Measurements from ENCODE around the gene CREBBP.

The CREBBP gene

DNA sequence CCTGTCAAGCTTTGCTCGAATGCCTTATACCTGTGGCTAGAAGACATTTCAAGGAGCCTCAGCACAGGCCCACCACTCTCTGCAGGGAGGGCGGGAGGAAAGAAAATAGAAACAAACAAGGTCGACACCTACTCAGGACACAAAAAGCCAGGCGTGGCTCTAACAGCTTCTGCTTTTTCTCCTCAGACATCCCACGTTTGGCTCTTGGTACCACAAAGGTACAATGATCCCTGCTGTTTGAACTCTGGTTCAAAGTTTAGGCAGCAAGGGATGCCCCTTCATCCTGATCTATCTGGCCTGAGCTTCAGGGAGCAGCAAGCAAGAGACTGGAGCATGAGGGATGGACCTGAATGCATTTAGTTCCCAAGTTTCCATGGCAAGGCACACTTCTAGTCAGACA lies 57.1 kb downstream of the CREBBP start:
- DNase-seq, result no peak

DNA sequence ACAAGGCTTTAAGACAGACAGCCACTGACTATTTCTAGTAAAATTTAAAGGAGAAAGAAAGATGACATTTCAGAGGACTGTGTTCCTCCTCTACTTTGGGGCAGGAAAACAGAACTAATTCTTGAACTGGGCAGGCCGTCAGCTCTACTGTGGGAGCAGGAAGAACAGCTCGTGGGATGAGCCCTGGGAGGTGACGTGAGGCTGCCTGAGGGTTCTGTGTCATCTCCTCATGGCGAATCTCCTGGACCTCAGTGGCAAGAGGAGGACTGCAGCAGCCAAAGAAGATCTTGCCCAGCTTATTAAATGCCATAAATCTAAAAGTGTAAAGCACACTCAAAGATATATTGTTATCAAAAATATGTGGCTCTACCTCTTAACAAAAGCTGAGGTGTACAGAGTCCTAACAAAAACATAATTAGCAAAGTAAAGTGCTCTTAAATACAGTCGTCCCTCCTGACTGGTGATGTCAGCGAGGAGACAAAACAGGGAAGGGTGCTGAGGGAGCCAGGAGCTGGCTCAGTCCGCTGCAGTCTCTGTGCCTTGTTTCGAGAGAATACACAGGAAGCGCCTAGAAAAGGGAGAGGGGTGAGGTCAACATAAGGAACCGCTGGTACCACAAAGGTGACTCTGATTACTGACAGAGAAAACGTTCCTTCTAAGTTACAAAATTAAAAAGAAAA lies 58.0 kb downstream of the CREBBP start:
- no peak for DNase-seq

DNA sequence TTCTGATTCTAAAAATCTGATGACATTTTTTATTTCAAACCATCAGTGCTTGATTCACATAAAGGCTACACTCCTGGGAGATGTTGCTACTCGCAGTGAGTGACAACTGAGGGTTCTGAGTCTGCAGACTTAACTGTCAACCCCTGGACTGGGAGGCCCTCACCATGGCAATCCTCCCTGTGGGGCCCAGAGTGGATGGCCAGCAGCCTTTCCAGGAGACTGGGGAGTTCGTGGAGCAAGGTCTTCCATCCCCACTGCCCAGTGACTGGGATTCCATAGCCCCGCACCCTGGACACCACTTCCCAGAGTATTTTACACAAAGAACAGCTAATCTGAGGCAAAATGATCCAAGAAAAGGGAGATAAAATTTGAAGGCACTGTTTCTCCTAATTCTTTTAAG lies 59.3 kb downstream of the CREBBP start:
- no peak for DNase-seq

DNA sequence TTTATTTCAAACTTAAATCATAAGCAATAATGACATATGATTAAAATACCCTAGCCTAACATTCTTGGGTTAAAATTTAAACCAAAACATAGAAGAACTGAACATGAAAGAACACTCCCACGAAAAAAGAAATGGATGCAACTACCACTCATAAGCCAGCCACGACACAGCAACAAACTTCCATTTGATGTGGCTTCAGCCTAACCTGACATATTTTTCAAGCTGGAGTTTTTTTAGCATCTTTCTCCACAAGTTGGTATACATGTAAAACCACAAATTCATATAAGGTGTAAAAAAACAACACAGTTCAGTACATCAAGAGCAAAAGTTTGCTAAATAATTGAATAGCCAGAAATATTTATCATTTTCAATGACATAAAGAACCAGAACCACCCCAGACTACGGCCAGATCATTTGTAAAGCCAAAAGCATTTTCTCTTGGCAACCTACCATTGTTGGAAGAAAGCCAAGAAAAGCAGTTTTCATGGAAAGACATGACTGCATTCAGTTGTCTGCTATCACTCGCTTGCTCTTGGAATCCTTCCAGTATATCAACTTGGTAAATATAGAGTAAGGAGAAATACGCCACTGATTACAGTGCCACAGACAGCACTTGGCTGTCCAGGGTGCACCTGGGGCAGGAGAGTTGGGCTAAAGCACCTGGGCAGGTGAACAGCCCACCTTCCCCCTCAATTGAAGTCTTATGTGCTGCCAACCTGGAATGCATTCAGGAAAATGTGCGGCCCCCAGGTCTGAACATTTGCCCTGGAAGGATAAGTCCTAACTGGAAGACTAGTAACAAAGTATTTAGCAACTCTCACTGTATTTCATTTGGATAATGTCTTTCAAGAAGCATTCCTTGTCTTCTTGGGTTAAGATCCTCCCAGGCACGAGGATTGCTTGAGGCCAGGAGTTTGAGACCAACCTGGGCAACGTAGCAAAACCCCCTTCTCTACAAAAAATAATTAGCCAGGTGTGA lies 60.5 kb downstream of the CREBBP start:
- no peak for DNase-seq

DNA sequence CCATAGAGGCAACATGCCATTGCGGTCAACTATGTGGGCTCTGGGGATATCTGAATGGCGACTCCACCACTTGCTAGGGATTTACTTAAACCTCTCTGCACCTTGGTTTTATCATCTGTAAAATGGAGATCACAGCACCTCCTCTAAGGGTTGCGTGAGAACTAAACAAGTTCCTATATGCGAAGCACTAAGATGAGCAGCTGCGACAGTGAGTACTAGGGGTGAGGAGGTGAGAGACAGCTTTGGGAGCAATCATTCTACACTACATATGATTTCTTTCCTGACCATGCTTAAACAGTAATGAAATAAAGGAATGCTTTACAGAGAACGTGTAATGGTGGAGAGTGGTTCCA lies 61.4 kb downstream of the CREBBP start:
- DNase-seq, result no peak

DNA sequence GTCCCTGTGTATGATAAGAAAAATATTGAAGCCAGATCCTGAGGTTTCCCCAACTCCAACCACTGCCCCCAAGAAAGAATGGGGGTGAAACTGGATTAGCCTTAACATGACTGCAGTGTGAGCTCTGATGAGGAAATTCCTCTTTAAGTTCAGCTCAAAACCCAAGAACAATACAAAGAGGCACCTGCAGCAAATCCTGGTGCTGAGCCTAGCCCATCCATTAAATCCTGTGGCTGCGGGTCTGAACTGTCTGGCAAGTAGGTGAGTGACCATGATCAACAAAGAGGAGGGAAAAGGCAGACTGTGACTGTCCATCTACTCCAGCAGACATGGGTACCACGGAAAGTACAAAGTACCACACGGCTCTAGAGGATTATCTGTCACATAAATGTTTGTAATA lies 64.2 kb downstream of the CREBBP start:
- no peak for DNase-seq

DNA sequence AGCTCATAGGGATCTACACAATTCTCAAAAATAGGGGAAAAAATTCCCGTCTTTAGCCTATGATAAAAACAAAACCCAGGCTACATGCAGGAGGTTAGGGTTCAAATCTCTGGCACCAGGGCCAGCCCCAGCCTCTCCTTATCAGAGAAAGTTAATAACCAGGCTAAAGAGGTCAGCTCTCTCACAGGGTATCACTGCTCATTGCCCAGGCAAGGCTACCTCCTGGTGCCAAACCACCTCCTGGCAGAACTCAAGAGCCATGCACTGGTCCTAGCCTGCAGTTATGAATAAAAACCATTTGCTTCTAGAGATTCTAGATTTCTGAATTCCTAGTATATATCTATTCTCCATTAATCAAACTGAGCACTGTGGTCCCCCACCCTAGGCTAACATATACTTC lies 65.8 kb downstream of the CREBBP start:
- DNase-seq, result no peak

DNA sequence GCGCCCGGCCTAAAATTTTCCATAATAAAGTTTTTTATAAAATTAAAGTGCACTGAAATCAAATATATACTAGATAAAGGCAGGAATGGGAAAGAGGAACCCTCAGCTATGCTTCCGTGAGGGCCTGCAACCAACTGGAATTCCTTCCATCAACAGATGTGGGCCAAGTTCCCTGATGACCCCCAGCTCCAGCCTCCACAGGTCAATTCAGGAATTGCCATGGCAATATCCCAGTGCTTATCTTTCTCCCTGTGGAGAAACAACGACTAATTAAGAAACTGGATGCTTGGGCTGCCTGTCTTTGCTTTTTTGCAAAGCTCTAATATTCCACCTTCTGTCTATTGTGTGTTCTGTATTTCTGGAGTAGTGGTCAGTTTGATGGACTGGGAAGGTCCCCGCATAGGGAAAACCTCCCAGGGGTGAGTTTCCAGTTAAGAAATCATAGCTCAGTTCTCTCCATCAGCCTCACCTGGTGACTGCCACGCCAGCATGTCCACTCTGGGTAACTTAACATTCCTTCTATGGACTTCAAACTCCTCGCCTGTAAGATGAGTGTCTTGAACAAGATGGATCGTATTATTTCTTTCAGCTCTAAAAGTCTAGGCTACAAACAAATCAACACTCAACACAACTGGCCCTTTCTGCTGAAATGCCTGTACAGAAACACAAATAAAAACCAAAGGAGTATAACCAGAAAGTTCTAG lies 67.9 kb downstream of the CREBBP start:
- DNase-seq, result no peak

DNA sequence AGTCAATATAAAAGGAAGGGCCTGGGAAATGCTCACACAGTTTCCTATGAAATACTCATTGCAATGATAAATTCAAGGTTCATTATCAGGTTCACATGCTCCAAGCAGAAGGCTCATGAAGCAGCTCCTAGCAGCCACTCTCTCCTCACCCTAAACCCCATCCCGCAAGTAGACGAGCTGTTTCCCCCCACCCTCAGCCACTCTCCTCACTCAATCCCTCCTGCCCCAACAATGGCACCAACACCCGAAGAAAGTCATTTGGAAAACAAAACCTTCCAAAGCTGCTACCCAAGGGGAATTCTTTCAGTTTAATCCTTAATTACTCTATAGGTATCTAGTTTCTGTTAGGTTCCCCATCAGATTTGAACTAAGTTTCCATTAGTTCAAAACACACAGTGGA lies 69.7 kb downstream of the CREBBP start:
- DNase-seq, result no peak

DNA sequence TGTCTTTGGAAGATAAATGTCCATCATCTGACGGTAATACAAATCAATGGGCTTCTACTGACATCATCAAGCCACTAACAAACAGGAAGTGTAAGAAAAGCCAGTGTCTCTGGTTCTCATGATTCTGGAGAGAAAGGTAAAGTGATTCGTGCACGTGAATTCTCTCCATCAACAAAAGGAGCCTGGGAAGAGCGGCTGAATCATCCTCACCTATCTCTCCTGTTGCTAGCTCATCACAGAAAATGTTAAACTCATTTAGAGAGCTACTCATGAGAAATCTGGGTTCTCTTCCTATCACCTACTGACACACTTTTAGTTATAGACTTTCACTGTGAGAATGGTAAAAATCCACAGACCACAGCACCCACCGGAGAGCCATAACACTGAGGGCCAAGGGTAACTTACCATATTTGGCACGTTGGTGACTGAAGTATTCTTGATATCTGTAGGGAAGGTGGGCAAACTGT lies 70.3 kb downstream of the CREBBP start:
- no peak for DNase-seq

DNA sequence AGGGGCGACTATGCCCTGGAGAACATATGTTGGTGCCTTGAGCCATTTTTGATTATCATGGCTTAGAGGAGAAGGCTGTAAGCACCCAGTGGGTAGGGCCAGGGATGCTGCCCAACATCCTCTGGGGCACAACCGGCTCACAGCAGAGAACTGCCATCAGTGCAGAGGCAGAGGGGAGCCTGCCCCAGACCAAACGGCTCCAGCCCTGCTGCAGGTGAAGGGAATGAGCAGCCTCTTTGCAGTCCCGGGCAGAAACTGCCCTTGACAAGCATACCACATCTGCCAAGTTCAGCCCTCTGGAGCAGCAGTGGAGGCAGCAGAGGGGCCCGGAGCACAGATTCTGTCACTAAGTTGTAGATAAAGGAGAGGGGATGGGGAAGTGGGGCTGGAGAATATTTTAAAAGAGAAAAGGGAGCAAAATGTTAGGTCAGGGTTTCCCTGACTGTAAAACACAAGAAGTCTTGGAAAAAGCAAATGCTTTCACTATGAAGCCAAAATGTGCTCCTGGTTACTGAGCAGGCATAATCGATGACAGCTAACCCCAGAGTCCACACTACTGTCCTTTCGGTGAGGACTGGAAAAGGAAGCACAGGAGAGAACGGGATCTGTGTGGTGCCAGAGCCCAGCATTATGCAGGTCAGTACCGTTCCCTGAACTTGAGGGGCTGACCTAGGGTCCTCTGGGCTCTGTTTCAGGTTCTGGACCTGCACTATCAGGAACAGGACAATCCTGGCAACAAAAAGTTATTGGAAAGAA lies 72.0 kb downstream of the CREBBP start:
- DNase-seq, result no peak

DNA sequence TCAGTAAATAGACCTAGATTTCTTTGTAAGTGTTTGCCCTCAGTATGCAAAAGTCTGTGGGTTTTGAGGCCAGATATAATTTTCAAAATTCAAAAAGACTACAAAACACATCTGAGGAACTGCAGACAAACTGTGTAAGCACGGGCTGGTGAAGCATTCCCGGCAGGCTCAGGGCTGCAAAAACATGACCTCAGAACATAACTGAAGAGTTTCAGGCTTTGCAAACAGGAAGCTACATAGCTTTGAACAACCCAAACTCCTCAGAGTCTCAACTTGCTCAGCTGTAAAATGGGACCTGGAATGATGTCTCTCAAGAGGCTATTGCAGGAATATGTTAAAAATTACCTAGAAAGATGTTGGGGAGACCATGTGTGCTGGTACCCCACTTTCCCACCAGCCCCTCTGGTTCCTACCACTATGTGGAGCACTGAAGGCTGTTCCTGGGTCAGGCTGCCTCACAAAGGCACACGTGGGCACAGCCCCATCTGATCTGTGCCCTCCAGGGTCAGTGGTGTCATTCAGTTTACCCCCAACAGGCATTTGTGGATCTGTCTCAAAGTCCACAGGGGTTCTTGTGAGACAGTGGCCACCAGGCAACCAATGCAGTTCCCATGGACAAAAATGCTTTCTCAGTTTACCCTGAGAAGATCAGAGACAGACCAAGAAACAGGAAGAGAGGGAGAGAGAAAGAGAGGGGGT lies 72.9 kb downstream of the CREBBP start:
- DNase-seq, result no peak

DNA sequence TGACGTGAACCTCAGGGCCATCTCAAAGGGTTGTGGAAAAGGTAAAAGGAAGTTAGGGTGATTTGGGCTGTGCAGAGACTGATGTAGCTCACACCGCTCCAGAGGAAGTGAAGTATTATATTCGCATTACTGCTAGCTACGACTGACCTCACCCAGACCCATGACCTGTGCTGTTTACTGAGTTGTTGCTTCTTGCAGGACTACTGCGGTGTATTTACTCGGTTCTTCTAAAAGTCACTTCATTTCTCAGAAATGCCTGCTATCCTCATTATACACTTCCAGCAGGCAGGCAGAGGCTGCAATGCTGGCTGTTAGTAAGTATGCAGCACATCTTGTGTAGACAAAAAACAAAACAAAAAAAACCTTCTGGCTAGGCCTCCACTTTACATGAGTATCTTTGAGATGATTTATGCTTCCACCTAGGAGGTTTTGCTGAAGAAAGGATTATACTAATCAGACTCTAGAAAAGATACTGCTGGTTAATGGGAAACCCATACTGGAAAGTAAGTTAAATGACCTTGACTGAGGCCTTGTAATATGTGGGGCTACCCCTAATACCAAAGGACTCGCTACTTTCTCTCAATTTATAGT lies 76.0 kb downstream of the CREBBP start:
- DNase-seq, result no peak

DNA sequence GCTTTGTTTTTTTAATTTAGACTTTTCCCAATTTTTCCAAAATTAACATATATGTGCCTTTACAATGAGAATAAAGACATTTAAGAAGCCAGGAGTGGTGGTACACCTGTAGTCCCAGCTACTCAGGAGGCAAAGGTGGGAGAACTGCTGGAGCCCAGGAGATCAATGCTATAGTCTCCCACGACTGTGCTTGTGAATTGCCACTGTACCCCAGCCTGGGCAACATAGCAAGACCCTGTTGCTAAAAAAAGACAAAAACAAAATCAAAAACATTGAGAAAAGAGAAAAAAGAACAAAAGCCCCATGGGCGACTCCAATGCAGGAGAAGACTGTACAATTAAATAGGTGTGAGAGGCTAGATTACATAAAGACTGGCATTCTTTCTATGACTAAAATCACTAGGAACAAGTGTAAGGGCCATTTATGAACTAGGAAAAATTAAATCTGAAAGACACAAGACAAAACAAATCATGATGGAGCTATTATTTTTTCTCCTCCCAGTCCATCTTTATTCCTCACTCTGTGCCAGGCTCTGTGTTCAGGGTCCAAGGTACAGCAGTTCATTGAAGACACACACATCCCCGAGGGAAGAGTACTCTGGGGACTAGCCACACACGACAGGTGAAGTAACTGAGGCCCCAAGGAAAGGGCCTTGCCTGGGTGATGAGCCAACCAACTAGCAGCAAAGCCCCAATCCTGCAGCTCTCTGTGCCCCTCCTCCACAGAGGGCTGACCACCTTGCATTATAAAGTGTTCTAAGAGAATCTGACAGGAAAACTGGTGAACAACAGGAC lies 79.8 kb downstream of the CREBBP start:
- DNase-seq, result no peak

DNA sequence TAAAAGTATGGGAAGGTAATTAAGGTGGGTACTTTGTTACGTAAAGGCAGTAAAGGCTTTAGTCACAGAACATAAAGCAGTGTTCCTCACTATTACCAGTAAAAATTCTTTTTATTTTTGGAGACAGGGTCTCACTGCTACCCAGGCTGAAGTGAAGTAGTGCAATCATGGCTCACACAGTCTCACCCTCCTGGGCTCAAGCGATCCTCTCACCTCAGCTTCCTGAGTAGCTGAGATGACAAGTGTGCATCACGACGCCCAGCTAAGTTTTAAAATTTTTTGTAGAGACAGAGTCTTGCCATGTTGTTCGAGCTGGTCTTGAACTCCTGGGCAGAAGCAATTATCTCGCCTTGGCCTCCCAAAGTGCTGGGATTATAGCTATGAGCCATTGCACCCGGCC lies 80.5 kb downstream of the CREBBP start:
- DNase-seq, result no peak

DNA sequence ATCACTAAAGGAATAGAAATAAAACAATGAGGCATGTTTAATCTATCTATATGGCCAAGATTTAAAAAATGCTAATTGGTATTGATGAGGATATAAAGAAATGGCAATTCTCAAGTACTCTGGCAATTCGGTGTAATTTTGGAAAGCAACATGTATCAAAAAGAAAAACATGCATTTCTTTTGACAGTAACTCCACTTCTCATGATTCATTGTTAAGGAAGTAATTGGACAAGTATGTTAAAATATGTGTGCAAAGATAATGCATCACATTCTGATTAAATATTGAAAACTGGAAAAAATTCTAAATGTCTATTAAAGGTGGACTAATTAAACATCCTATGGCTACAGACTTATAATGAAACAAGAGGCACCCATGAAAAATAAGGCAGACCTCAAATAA lies 81.2 kb downstream of the CREBBP start:
- no peak for DNase-seq

DNA sequence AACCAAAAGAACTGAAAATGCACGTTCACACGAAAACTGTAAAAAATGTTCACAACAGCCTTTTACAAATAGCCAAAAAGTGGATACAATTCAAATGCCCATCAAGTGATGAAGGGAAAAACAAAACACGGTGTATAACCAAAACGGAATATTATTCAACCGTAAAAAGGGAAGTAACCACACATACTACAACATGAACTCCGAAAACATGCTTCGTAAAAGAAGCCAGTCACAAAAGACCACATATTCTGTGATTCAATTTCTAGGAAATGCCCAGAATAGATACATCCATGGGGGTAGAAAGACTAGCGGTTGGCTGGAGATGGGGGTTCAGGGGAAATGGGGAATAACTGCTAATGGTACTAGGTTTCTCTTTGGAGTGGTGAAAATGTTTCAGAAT lies 81.7 kb downstream of the CREBBP start:
- no peak for DNase-seq

DNA sequence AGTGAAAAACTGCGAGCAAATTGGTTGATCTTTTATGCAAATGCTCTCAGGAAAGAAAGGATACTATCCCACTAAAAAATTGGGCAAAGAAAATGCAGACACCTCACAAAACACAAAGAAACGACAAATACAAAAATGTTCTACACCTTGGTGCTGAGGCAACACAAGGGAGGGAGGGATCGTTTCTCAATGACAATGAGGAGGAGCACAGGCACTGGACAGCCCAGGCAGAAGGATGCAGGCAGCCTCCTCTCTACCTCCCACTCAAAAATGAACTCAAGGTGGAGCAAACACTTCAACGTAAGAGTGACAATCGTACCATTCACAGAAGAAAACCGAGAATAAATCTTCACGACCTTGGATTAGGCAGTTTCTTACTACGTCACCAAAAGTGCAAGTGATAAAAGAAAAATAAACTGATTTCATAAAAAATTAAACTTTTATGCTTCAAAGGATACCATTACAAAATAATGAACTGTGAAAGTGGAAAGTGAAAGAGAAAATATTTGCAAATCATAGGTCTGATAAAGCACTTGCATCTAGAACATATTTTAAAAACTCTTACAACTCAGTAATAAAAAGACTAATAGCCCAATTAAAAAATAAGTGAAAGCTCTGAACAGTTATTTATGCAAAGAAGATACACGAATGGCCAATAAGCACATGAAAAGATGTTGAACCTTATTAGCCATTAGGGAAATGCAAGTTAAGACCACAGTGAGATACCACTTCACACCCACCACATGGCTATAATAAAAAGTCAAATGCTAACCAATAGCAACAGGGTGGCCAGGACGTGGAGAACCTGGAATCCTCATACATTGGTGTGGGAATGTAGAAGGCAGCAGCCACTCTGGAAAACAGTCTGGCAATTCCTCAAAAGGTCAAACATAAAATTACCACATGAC lies 82.4 kb downstream of the CREBBP start:
- no peak for DNase-seq

DNA sequence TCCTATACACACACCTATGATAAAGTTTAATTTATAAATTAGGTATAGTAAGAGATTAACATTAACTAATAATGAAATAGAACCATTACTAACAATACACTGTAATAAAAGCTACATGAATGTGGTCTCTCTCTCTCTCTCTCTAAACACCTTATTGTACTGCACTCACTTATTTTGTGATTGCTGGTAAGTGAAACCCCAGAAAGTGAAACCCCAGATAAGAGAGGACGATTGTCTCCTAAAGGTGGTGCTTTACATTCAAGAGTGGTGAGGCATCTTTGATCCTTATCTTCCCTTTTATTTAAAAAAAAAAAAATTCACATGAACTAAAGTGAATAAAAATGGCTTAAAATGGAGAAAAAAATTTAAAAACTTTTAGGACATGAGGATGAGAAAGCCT lies 83.0 kb downstream of the CREBBP start:
- no peak for DNase-seq

DNA sequence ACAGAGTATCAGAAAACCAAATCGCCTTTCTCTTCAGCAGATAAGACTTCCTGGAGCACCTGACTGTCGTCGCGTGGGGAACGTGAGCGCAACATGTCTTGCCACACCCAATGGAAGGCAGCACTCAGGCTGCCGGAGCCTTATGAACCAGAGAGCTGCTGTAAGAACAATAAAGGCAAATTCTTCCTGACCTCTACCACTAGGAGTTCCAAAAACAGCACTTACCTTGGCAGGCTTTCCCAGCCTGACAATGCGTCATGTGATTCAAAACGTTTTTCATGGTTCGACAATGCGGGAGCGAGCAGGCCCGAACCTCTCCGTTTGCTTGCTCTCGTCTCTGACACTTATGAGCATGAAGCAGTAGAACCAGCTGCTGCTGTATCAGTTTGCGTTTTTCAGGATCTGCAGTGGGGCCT lies 87.3 kb downstream of the CREBBP start:
- DNase-seq, result no peak
